Measurements from ENCODE around the gene UBE2D2. TPM values are rescaled to one million over a fixed set of nuclear protein-coding genes. Genes with fewer than 3 reads are reported as not detected.

The UBE2D2 gene
- total and polyA plus RNA-seq, 10 of the 15 experiments (the other 5 are each of a cell fraction or from before 2014, with no cell fraction given) = 58.6 to 245 (median 128) TPM

GRCh38 chr5:139517683-139518564 lies 43.2 kb upstream of the UBE2D2 start (continued):
- TF ChIP-seq SREBF2 (IDR thresholded peaks at IDR 0.05; ENCODE audit: low read length) (no peak), TBL1XR1 (IDR thresholded peaks at IDR 0.05; ENCODE audit: low read depth, low read length) (peak; percentile 57; the same call in 1 of the 2 replicates), BACH1 (IDR thresholded peaks at IDR 0.05; ENCODE audit: borderline replicate concordance) (peak; percentile 89), FOXK2 (IDR thresholded peaks at IDR 0.05) (no peak), NR2C2 (IDR thresholded peaks at IDR 0.05; ENCODE audit: borderline replicate concordance, control insufficient read depth, insufficient read length, low read depth) (no peak), PAX5 (IDR thresholded peaks at IDR 0.05; ENCODE audit: borderline replicate concordance, low read depth, low read length) (peak; percentile 36; the same call in 1 of the 2 replicates), CREB1 (IDR thresholded peaks at IDR 0.05; ENCODE audit: low read depth) (peak; percentile 65), SUPT20H (IDR thresholded peaks at IDR 0.05; ENCODE audit: borderline replicate concordance, control insufficient read depth, low read depth, low read length) (no peak), ZBTB11 (CRISPR knock-in tag; IDR thresholded peaks at IDR 0.05) (no peak), RELB (IDR thresholded peaks at IDR 0.05; ENCODE audit: low read depth) (peak; percentile 44; the same call in 1 of the 2 replicates), EED (IDR thresholded peaks at IDR 0.05; ENCODE audit: low read depth) (no peak; the same call in 1 of the 2 replicates), CBX3 (IDR thresholded peaks at IDR 0.05; ENCODE audit: borderline replicate concordance, low read depth) (no peak), KDM1A (IDR thresholded peaks at IDR 0.05; ENCODE audit: borderline replicate concordance) (no peak), SP1 (IDR thresholded peaks at IDR 0.05; ENCODE audit: low read depth, low read length) (peak; percentile 59), ZBTB33 (IDR thresholded peaks at IDR 0.05) (peak; percentile 7; the same call in 1 of the 2 replicates), IKZF2 (IDR thresholded peaks at IDR 0.05) (peak in 1 of 2 experiments; percentile 40; a peak in 1 of 4 replicates), ZNF622 (IDR thresholded peaks at IDR 0.05) (no peak), ZNF274 (IDR thresholded peaks at IDR 0.05; ENCODE audit: insufficient read depth, insufficient read length) (no peak), PBX3 (IDR thresholded peaks at IDR 0.05; ENCODE audit: insufficient replicate concordance, low read depth, low read length) (no peak), BHLHE40 (IDR thresholded peaks at IDR 0.05; ENCODE audit: borderline replicate concordance in 1 of 2, low read depth in 2 of 2, low read length in 1 of 2) (peak; percentile 77 to 83), MTA2 (IDR thresholded peaks at IDR 0.05; ENCODE audit: low read depth) (peak; percentile 45; the same call in 1 of the 2 replicates), SMC3 (IDR thresholded peaks at IDR 0.05; ENCODE audit: borderline replicate concordance, low read length) (peak; percentile 78)
